Measurements from ENCODE around the gene ADD1.
A peak's percentile ranks its signal among the peaks of the same experiment; 100 is the strongest.

ADD1 gene

DNA sequence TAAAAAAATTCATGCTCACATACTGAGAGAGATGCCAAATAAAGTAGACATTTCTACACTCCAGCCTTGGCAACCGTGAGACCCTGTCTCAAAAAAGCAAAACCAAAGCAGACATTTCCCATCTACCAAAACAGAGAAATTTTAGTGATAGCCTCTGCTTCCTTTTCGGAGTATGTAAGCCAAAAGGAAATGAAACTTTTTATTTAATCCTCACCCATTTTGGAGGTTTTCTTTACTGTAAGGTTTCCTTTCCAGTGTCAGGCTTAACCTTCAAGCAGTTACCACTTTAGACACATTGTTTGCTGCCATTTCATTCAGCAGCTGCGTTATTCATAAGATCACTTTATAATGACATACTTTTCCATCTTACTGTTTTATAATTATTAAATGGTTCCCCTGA, 15.9 kb downstream of the ADD1 start:
- no peak for FAIRE-seq
- DNase-seq (ENCODE audit: insufficient read length, low spot score), result no peak
- TF ChIP-seq POLR2A (IDR thresholded peaks at IDR 0.05; ENCODE audit: low read depth, low read length), result no peak

DNA sequence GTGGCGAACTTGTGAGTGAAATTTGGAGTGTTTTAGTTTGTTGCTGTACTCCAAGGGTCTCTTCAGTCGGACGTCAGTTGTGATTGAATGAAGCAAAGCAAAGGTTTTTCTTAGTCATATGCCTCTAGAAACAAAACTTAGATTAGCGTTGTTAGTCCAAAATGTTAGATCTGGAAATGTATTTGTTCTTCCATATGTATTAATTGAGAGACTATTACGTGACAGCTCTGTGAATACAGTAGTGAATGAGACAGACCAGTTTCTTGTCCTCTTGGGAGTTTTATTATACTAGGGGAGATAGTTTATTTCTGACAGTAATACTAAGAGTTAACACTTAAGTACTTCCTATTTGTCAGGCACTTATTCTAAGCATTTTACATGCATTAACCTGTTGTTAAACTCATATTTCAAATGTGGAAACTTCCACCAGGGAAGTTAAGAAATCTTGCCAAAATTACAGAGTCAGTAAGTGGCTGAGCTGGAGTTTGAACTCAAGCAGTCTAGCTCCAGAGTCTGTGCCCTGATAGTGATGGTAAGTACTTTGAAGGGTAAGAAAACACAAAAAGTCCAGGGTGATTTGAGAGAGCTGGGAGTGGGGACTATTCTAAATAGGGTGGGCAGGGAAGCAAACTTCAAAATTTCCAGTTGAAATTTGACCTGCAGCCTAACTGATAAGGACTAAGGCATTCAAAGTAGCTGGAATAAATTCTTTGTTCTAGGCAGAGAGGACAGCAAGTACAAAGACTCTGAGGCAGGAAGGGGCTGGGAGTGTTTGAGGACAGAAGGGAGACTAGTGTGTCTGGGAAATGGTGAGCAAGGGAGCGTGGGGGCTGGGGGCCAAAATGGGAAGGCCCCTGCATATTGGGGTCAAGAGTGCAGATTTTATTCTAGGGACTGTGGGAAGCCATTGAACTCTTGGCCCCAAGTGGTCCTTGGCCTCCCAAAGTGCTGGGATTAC, 17.0 kb downstream of the ADD1 start:
- DNase-seq (ENCODE audit: insufficient read length, low spot score), result no peak
- TF ChIP-seq POLR2A (IDR thresholded peaks at IDR 0.05; ENCODE audit: low read depth, low read length), result no peak
- FAIRE-seq, result no peak

DNA sequence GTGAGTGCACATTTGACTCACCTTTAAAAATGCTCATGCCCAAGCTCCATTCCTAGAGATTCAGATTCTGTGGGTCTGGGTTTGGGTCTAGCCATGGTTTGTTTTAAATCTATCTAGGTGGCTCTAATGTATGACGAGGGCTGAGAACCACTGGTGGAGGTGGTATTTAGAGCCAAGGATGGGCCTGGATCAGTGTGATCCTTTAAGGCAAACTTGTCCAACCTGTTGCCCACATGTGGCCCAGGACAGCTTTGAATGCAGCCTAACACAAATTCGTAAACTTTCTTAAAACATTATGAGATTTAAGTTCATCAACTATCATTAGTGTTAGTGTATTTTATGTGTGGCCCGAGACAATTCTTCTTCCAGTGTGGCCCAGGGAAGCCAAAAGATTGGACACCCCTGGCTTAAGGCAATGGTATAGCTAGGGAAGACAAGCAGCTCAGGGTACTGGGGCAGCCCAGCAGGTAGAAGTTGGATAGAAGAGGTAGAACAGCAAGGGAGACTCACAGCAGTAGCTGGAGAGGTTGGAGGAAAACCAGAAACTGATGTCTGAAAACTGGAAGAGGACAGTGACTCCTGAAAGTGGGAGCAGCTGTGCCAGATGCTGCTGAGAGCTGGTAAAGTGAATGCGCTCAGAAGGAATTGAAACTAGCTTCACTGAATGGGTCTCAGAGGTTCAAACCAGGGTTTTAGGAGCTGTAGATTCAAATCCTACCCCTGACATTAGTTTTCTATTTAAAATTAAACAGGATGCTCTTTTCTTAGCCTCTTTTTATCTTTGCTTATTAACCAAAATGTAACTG, 18.2 kb downstream of the ADD1 start:
- FAIRE-seq (no peak), DNase-seq (ENCODE audit: insufficient read length, low spot score) (no peak)
- TF ChIP-seq POLR2A (IDR thresholded peaks at IDR 0.05; ENCODE audit: low read depth, low read length), result no peak

DNA sequence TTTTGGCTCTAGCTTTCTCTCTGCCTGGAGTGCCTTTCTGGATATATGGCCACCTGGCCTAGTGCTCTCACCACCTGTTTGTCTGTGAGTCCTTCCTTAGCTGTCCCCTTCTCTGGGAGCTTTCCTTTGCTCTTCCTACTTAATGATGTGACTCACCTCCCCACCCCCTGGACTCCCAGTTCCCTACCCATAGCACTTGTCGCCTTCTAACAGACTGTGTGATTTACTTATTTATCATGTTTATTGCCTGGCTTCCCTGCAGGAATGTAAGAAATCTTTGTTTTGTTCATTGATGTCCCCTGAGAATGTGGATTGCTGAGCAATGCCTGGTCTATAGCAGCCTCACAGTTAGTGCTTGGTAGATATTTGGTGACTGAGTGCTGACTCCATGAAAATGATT, 18.9 kb downstream of the ADD1 start:
- DNase-seq (ENCODE audit: insufficient read length, low spot score), result peak; percentile 38
- no peak for TF ChIP-seq POLR2A (IDR thresholded peaks at IDR 0.05; ENCODE audit: low read depth, low read length)
- FAIRE-seq, result no peak

DNA sequence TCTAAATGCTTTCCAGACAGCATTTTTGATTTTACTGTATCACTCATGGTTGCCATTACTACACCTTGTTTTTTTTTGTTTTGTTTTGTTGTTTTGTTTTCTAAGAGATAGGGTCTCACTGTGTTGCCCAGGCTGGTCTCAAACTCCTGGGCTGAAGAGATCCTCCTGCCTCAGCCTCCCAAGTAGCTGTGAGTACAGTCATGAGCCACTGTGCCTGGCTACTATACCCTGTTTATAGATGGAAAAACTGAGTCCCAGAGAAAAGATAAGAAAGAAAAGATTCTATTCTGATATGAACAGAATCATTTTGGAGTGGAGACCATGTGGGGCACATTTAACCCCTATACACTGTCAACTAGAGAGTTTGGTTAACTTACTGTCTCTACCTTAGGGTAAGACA, 20.0 kb downstream of the ADD1 start:
- no peak for FAIRE-seq
- TF ChIP-seq POLR2A (IDR thresholded peaks at IDR 0.05; ENCODE audit: low read depth, low read length), result no peak

DNA sequence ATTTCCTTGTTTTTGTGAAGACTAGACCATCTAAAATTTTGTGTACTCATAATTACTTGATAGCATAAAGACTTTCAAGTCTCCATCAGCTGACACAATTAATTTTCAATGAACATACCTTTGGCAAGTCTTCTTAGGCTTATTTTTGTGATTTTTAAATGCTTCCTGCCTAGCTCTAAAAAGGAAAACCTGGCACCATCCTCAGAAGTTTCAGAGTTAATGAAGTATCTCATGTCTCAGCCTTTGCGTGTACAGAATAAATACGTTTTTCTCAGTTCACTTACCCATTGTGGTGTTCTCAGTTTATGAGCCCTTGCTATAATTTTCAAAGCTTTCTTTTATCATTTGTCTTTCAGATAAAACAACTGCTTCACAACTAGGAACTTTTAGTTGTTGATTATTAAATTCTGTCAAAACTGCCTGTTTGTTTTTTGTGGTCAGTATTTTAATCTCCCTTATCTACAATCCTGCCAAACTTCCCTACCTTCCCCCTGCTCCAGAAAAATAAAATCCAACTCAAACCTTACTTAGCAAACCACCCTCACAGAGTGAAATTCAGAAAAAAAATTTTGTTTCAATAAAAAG, 21.6 kb downstream of the ADD1 start:
- FAIRE-seq (no peak), DNase-seq (ENCODE audit: insufficient read length, low spot score) (no peak)
- TF ChIP-seq POLR2A (IDR thresholded peaks at IDR 0.05; ENCODE audit: low read depth, low read length), result no peak

More for the DNA sequence above, 20.0 kb downstream of the ADD1 start:
- no peak for DNase-seq (ENCODE audit: insufficient read length, low spot score)

DNA sequence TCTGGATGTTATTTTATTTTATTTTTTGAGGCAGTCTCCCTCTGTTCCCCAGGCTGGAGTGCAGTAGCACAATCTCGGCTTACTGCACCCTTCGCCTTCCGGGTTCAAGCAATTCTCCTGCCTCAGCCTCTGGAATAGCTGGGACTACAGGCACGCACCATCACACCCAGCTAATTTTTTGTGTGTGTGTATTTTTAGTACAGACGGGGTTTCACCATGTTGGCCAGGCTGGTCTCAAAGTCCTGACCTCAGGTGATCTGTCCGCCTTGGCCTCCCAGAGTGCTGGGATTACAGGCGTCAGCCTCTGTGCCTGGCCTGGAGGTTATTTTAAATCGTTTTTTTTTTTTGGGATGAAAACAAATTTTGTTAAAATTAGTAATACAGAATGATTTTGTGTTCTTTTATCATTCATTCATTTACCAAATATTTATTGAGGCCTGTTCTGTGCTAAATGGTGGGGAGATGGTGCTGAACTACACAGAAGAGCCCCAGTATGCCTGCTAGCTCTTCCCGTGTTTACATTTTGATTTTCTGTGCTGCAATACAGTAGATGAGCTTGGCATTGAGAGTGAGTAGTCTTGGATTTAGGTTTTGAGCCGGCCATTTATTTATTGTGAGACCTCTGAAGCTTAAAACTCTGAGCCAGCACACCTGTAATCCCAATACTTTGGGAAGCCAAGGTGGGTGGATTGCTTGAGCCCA, 22.7 kb downstream of the ADD1 start:
- DNase-seq (ENCODE audit: insufficient read length, low spot score) (no peak), FAIRE-seq (no peak)
- no peak for TF ChIP-seq POLR2A (IDR thresholded peaks at IDR 0.05; ENCODE audit: low read depth, low read length)

DNA sequence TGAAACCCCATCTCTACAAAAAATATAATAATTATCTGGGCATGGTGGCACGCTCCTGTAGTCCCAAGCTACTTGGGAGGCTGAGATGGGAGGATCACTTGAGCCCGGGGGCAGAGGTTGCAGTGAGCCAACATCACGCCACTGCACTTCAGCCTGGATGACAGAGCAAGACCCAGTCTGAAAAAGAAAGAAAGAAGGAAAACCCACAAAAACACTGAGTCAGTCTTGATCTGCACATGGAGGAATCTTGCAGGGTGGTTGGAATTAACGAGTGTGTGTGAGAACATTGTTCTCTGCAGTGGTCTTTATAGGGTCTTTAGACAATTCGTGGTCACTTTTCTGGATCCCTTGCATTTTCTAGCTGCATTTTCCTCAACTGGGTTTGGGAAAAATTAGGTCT, 23.2 kb downstream of the ADD1 start:
- no peak for TF ChIP-seq POLR2A (IDR thresholded peaks at IDR 0.05; ENCODE audit: low read depth, low read length)
- FAIRE-seq (no peak), DNase-seq (ENCODE audit: insufficient read length, low spot score) (no peak)

DNA sequence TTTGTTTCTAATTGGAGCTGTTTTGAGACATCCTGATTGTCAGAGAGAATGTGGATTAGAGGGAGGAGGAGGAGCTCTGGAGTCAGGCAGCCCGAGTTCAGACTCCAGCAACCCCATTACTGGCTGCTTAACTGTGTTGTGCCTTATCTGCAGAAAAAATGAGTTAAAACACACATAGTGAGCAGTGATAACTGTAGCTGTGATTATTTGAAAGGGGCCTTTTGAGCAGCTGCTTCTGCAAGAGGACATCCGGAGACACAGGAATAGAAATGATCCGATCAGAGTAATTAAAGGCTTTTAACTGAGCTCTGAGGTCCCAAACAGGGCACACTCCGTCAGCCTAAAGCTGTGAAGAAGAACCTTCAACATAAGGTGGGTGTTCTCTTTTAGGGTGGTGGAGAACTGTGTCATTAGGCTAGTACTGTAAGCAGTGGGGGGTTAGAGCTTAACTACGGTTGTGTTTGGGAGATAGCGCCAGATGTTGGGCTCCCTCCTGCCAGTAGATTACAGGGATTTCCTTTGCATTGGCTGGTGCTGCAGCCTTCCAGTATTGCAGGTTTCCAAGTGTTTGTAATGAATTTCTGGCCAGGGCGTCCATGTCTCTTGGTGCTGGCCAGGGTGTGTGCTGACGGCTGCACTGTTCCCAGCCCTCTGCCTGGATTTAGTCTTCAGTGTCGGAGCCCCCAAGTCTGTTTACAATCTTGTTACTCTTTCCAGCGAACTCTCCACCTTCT, 24.3 kb downstream of the ADD1 start:
- FAIRE-seq (no peak), DNase-seq (ENCODE audit: insufficient read length, low spot score) (no peak)
- TF ChIP-seq POLR2A (IDR thresholded peaks at IDR 0.05; ENCODE audit: low read depth, low read length), result no peak

DNA sequence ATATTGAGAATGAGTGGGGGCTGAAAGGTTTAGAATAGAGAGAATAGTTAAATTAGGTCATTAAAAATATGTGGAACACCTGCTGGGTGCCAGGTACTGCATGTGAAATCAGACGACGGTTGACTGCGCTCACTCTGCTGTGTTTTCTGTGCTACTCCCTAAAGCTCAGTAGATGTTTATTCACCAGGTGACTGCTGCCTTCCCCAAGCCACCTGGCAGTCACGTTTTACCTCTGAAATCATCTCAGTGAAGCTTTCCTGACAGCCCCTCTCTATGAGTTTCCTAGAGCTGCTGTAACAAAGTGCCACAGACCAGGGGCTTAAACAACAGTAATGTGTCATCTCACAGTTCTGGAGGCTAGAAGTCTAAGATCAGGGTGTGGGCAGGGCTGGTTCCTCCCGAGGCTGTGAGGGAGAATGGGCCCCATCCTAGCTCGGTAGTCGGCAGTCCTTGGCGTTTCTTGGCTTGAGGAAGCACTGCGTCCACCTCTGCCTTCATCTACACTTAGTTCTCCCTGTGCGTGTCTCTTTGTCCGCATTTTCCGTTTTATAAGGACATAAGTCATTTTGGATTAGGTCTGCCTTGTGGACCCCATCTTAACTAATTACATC, 25.3 kb downstream of the ADD1 start:
- FAIRE-seq (no peak), DNase-seq (ENCODE audit: insufficient read length, low spot score) (no peak)
- TF ChIP-seq POLR2A (IDR thresholded peaks at IDR 0.05; ENCODE audit: low read depth, low read length), result no peak

DNA sequence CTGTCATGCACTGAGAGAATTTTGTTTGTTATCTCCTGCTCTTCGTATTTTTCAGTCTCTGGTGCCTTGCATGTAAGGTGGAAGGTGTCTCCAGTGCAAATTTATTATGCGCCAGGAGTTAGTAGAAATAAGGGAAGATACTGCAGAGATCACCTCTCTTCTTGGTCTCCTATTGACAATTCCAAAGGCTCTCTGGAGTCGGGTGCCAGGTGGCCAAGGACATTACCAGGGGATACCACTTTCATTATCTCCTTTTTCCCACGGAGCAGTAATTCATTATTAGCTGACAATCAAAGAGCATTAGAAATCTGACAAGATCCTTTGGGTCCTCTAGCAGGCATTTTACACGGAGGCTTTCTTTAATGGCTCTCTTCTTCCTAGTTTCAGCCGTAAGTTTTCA, 26.0 kb downstream of the ADD1 start:
- no peak for FAIRE-seq
- TF ChIP-seq POLR2A (IDR thresholded peaks at IDR 0.05; ENCODE audit: low read depth, low read length), result no peak
- DNase-seq (ENCODE audit: insufficient read length, low spot score), result no peak

DNA sequence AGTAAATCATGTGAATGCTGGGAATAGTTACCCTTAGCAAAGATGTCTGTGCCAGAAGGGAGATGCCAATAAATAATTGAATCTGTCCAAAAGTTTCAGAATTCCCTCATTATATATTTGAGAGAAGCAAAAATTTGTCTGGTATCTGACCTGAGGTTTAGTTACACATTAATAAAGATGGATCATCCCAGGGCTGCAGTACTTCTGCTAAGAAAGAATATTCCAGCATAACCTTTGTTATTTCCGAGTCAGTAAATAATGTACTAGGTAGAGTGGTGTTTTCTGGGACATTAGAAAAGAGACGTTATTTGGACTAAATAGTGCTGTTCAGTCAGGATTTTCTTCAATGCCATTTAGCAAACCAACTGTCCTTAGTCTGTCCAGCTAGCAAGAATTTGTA, 26.4 kb downstream of the ADD1 start:
- TF ChIP-seq POLR2A (IDR thresholded peaks at IDR 0.05; ENCODE audit: low read depth, low read length), result no peak
- DNase-seq (ENCODE audit: insufficient read length, low spot score) (no peak), FAIRE-seq (no peak)

DNA sequence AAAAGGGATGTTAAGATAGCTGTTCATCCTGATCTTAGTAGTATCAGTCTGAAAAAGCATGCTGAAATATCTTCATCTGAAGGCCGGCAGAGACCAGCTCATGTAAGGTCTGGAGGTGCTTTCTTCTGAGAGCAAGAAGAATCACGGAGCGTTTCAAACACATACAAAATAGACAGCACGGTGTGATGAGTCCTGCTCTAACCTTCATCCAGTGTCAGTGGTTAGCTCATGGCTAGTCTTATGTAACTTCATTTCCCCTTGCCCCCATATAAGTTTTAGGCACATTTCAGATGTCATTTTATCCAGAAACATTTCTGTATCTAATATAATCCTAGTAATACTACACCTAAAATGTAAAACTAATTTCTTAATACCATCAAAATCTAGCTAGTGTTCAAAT, 27.8 kb downstream of the ADD1 start:
- no peak for TF ChIP-seq POLR2A (IDR thresholded peaks at IDR 0.05; ENCODE audit: low read depth, low read length)
- DNase-seq (ENCODE audit: insufficient read length, low spot score), result no peak
- FAIRE-seq, result no peak

Measured in H54 (cell line).